CD14-positive monocyte (primary cell): ENCODE results near the gene PLCH1. TPM values are rescaled to one million over a fixed set of nuclear protein-coding genes. Genes with fewer than 3 reads are reported as not detected.

Experiments
- DNase-seq, 3 donors: peaks; one replicate each; pipeline ENCODE4 v3.0.0-alpha.2; 2011 to 2022
- H2AFZ ChIP-seq: 2 replicates; pipeline ENCODE4 v1.6.0; 2012; ENCODE audit warnings: mild to moderate bottlenecking, low read depth, low read length, inconsistent platforms; ENCODE audit not compliant: insufficient read depth, poor library complexity, severe bottlenecking
- H3K27ac ChIP-seq, 2 donors: 1 replicate in 1 of 2; 2 replicates in 1 of 2; pipeline ENCODE4 v1.5.1; 2012 to 2013; ENCODE audit warnings: low read length in 2 of 2, control low read depth in 1 of 2, inconsistent platforms in 1 of 2, low read depth in 1 of 2, mild to moderate bottlenecking in 1 of 2
- H3K27me3 ChIP-seq, 2 donors: one replicate each; pipeline versions ENCODE4 v1.6.0 to v1.6.1; 2011 to 2013; ENCODE audit warnings: low read length in 2 of 2; ENCODE audit not compliant: control insufficient read depth in 2 of 2, insufficient read depth in 2 of 2
- H3K36me3 ChIP-seq, 2 donors: replicated peaks in 1 of 2; 1 replicate in 1 of 2; 2 replicates in 1 of 2; pipeline versions ENCODE4 v1.5.1 to v1.6.1; 2012 to 2013; ENCODE audit warnings: low read length in 2 of 2, control low read depth in 1 of 2, inconsistent platforms in 1 of 2, mild to moderate bottlenecking in 1 of 2; ENCODE audit not compliant: insufficient read depth in 2 of 2, control insufficient read depth in 1 of 2
- H3K4me1 ChIP-seq, 2 donors: 1 replicate in 1 of 2; 2 replicates in 1 of 2; pipeline versions ENCODE4 v1.5.1 to v1.6.1; 2012 to 2013; ENCODE audit warnings: low read length in 2 of 2, control low read depth in 1 of 2, inconsistent platforms in 1 of 2, mild to moderate bottlenecking in 1 of 2, moderate library complexity in 1 of 2; ENCODE audit not compliant: insufficient read depth in 2 of 2, control insufficient read depth in 1 of 2
- H3K4me2 ChIP-seq: replicated peaks from 2 replicates; pipeline ENCODE3; 2012; ENCODE audit warnings: low read length, moderate library complexity, mild to moderate bottlenecking; ENCODE audit not compliant: poor library complexity, severe bottlenecking; ENCODE audit errors: extremely low read depth
- H3K4me3 ChIP-seq, 3 experiments: fragments of 200-600 bp in 1 of 3; sonication (generic) in 1 of 3; replicated peaks in 1 of 3; 1 replicate in 2 of 3; 2 replicates in 1 of 3; pipeline ENCODE4 v1.5.1; 2011 to 2013; ENCODE audit warnings: low read length in 3 of 3, mild to moderate bottlenecking in 3 of 3, control low read depth in 2 of 3, low read depth in 2 of 3, inconsistent platforms in 1 of 3, moderate library complexity in 1 of 3
- H3K79me2 ChIP-seq: 2 replicates; pipeline ENCODE4 v1.6.0; 2012; ENCODE audit warnings: mild to moderate bottlenecking, control low read depth, inconsistent platforms, low read length, moderate library complexity; ENCODE audit not compliant: insufficient read depth
- H3K9ac ChIP-seq: 2 replicates; pipeline ENCODE4 v1.6.0; 2017; ENCODE audit warnings: low read length, mild to moderate bottlenecking; ENCODE audit not compliant: insufficient read depth, poor library complexity, severe bottlenecking
- H3K9me3 ChIP-seq, 2 donors: replicated peaks in 1 of 2; 1 replicate in 1 of 2; 2 replicates in 1 of 2; pipeline versions ENCODE4 v1.5.1 to v1.6.1; 2012 to 2013; ENCODE audit warnings: low read length in 2 of 2, control low read depth in 1 of 2; ENCODE audit not compliant: control insufficient read depth in 1 of 2, insufficient read depth in 1 of 2
- H4K20me1 ChIP-seq: 2 replicates; pipeline ENCODE4 v1.6.0; 2012; ENCODE audit warnings: mild to moderate bottlenecking, low read length, control low read depth, moderate library complexity; ENCODE audit not compliant: insufficient read depth
- H3K27ac Mint-ChIP-seq, 7 donors: one replicate each; pipeline ENCODE4 v1.8.0; 2020; ENCODE audit warnings: mild to moderate bottlenecking in 7 of 7, mixed read lengths in 7 of 7, moderate library complexity in 6 of 7, inconsistent platforms in 2 of 7
- H3K27me3 Mint-ChIP-seq, 3 donors: one replicate each; pipeline ENCODE4 v1.8.0; 2021 to 2022; ENCODE audit warnings: low read depth in 3 of 3, mild to moderate bottlenecking in 3 of 3, mixed read lengths in 3 of 3, moderate library complexity in 3 of 3, inconsistent platforms in 1 of 3
- H3K36me3 Mint-ChIP-seq, 2 donors: one replicate each; pipeline ENCODE4 v1.8.0; 2020; ENCODE audit warnings: mixed read lengths in 2 of 2, inconsistent platforms in 1 of 2, mild to moderate bottlenecking in 1 of 2
- H3K4me1 Mint-ChIP-seq: one replicate; pipeline ENCODE4 v1.8.0; 2020; ENCODE audit warnings: mild to moderate bottlenecking, mixed read lengths
- H3K4me3 Mint-ChIP-seq, 2 donors: one replicate each; pipeline ENCODE4 v1.8.0; 2020; ENCODE audit warnings: mild to moderate bottlenecking in 2 of 2, mixed read lengths in 2 of 2, moderate library complexity in 1 of 2
- H3K9me3 Mint-ChIP-seq, 7 donors: one replicate each; pipeline ENCODE4 v1.8.0; 2020 to 2022; ENCODE audit warnings: mixed read lengths in 7 of 7, mild to moderate bottlenecking in 6 of 7, moderate library complexity in 6 of 7, inconsistent platforms in 2 of 7
- WGBS: methylation state at CpG from one replicate; pipeline ENCODE4 v1.1.5; 2013; ENCODE audit warnings: missing lambda C conversion rate; ENCODE audit not compliant: insufficient coverage; 5-methylcytosine and 5-hydroxymethylcytosine counted together
- intact Hi-C, 2 donors: fragments of 100-400 bp; cut with micrococcal nuclease; formaldehyde crosslinking; loops; one replicate each; pipeline versions ENCODE4 v1.15.0 to v1.15.1; 2023
- polyA plus RNA-seq, 3 donors: library from polyadenylated mRNA; depleted of rRNA in 1 of 3; unstranded in 2 of 3; stranded (reverse) in 1 of 3; fragments of 300-500 nt in 2 of 3; fragments of >200 nt in 1 of 3; fragmentation: Illumina TruSeq in 2 of 3; gene quantifications; 1 replicate in 2 of 3; 2 replicates in 1 of 3; pipeline ENCODE4 v1.2.3, GENCODE V29; 2012 to 2021
- TF ChIP-seq, protein P1 (sequence below): fragments of 200-600 bp; IDR thresholded peaks from one replicate; pipeline ENCODE4 v1.8.0; 2022; ENCODE audit warnings: antibody characterized with exemption, mild to moderate bottlenecking

The PLCH1 gene
- polyA plus RNA-seq, 3 donors: not detected

- H3K36me3 Mint-ChIP-seq: no peaks in the 10 kb centered on the region
- no peak for DNase-seq
- Histone ChIP-seq H3K79me2 (no peaks in the 10 kb centered on the region), H4K20me1 (no peaks in the 10 kb centered on the region), H3K4me2 (no peak overlapping the region), H3K27ac (no peak overlapping the region), H3K36me3 (no peaks in the 10 kb centered on the region), H3K9me3 (no peaks in the 10 kb centered on the region), H3K4me1 (no peaks in the 10 kb centered on the region), H2AFZ (no peak overlapping the region), H3K9ac (no peak overlapping the region), H3K4me3 (no peak overlapping the region), H3K27me3 (no peaks in the 10 kb centered on the region)
- intact Hi-C loops: no loop called here
- H3K4me3 Mint-ChIP-seq: no peak overlapping the region
- no peaks in the 10 kb centered on the region for H3K9me3 Mint-ChIP-seq
- WGBS: 89% methylated on average over 1 of the region's 3 CpGs
- peaks cover 6% of the 10 kb centered on the region for H3K4me1 Mint-ChIP-seq
- H3K27me3 Mint-ChIP-seq: peaks cover 0 to 3% (median 0%) of the 10 kb centered on the region in 3 donors
- TF ChIP-seq, protein P1, sequence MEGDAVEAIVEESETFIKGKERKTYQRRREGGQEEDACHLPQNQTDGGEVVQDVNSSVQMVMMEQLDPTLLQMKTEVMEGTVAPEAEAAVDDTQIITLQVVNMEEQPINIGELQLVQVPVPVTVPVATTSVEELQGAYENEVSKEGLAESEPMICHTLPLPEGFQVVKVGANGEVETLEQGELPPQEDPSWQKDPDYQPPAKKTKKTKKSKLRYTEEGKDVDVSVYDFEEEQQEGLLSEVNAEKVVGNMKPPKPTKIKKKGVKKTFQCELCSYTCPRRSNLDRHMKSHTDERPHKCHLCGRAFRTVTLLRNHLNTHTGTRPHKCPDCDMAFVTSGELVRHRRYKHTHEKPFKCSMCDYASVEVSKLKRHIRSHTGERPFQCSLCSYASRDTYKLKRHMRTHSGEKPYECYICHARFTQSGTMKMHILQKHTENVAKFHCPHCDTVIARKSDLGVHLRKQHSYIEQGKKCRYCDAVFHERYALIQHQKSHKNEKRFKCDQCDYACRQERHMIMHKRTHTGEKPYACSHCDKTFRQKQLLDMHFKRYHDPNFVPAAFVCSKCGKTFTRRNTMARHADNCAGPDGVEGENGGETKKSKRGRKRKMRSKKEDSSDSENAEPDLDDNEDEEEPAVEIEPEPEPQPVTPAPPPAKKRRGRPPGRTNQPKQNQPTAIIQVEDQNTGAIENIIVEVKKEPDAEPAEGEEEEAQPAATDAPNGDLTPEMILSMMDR: no peak
- no peak overlapping the region for H3K27ac Mint-ChIP-seq
Observed at GRCh38 chr3:155491696-155492095, 253.2 kb downstream of the PLCH1 start.

DNA sequence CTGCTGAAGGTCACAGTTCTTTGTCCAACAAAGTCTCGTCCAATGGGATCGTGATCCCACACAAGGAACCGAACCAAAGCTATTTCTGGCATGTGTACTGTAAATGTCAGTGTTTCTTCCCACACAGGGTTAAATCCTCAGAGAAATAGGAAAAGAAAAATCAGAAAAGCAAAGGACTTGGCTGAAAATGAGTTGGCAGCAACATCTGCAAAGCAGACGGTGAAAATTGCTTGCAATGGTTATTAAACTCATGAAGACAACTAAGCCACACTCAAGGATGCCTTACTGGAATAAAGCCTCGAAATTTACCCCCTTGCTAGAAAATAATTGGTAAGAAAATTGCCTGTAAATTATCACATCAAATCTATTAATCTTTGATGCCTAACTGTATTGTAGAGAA lies 256.2 kb downstream of the PLCH1 start:
- Histone ChIP-seq H3K36me3 (no peaks in the 10 kb centered on the region), H4K20me1 (no peaks in the 10 kb centered on the region), H3K4me2 (no peak overlapping the region), H3K9ac (no peak overlapping the region), H3K27ac (no peak overlapping the region), H3K4me3 (no peak overlapping the region), H3K79me2 (no peaks in the 10 kb centered on the region), H3K9me3 (no peaks in the 10 kb centered on the region), H3K27me3 (no peaks in the 10 kb centered on the region), H3K4me1 (no peaks in the 10 kb centered on the region), H2AFZ (no peak overlapping the region)
- no peak overlapping the region for H3K4me3 Mint-ChIP-seq
- no peaks in the 10 kb centered on the region for H3K4me1 Mint-ChIP-seq
- no peak overlapping the region for H3K27ac Mint-ChIP-seq
- WGBS: no CpG with 5 or more reads among the region's 5 CpGs
- peaks cover 0 to 3% (median 2%) of the 10 kb centered on the region in 3 donors for H3K27me3 Mint-ChIP-seq
- H3K9me3 Mint-ChIP-seq: no peaks in the 10 kb centered on the region
- DNase-seq: no peak
- no peaks in the 10 kb centered on the region for H3K36me3 Mint-ChIP-seq
- TF ChIP-seq, protein P1: no peak
- intact Hi-C loops: no loop called here
